DND-41 (cell line): ENCODE measurements around the gene KLF5.

ENCODE experiments used
- ATAC-seq: fragments of 200-7000 bp; cut with Tn5 transposase; 3 replicates; pipeline ENCODE4 v1.9.1; 2021; ENCODE audit warnings: low read depth; ENCODE audit not compliant: insufficient read depth
- DNase-seq: peaks from one replicate; pipeline ENCODE4 v3.0.0-alpha.2; 2020
- H2AFZ ChIP-seq: 2 replicates; pipeline ENCODE4 v1.6.0; 2012; ENCODE audit warnings: low read depth, low read length
- H3K27ac ChIP-seq: 2 replicates; pipeline ENCODE4 v1.5.1; 2012; ENCODE audit warnings: low read length, inconsistent platforms
- H3K27me3 ChIP-seq: fragments of 200-600 bp; sonication (generic); 2 replicates; pipeline ENCODE4 v1.6.0; 2012; ENCODE audit warnings: low read length, mild to moderate bottlenecking, inconsistent platforms; ENCODE audit not compliant: insufficient read depth, poor library complexity
- H3K36me3 ChIP-seq: 2 replicates; pipeline ENCODE4 v1.5.1; 2012; ENCODE audit warnings: low read length, inconsistent platforms; ENCODE audit not compliant: insufficient read depth
- H3K4me1 ChIP-seq: 2 replicates; pipeline ENCODE4 v1.5.1; 2012; ENCODE audit warnings: mild to moderate bottlenecking, low read length; ENCODE audit not compliant: insufficient read depth
- H3K4me2 ChIP-seq: 2 replicates; pipeline ENCODE4 v1.6.0; 2012; ENCODE audit warnings: mild to moderate bottlenecking, moderate library complexity, low read length, inconsistent platforms; ENCODE audit not compliant: insufficient read depth
- H3K4me3 ChIP-seq, 2 experiments: fragments of 200-600 bp in 1 of 2; shearing (Covaris generic) in 1 of 2; 2 replicates each; pipeline ENCODE4 v1.5.1; 2012 to 2016; ENCODE audit warnings: inconsistent platforms in 2 of 2, low read length in 2 of 2, mild to moderate bottlenecking in 2 of 2, low read depth in 1 of 2, moderate library complexity in 1 of 2
- H3K79me2 ChIP-seq: 2 replicates; pipeline ENCODE4 v1.6.0; 2012; ENCODE audit warnings: low read length, inconsistent platforms; ENCODE audit not compliant: insufficient read depth
- H3K9ac ChIP-seq: 2 replicates; pipeline ENCODE4 v1.6.0; 2012; ENCODE audit warnings: low read depth, mild to moderate bottlenecking, inconsistent platforms, low read length, moderate library complexity
- H3K9me3 ChIP-seq: 2 replicates; pipeline ENCODE4 v1.5.1; 2012; ENCODE audit warnings: low read length, moderate library complexity, mild to moderate bottlenecking, inconsistent platforms; ENCODE audit not compliant: insufficient read depth, severe bottlenecking
- H4K20me1 ChIP-seq: 2 replicates; pipeline ENCODE4 v1.6.0; 2012; ENCODE audit warnings: low read length; ENCODE audit not compliant: insufficient read depth
- CTCF ChIP-seq: IDR thresholded peaks from 2 replicates; pipeline ENCODE4 v1.5.1; 2012; ENCODE audit warnings: borderline replicate concordance, low read length, moderate library complexity, mild to moderate bottlenecking; ENCODE audit not compliant: poor library complexity, severe bottlenecking; ENCODE audit errors: extremely low read depth
- EZH2 ChIP-seq: IDR thresholded peaks from 3 replicates; pipeline ENCODE4 v1.6.1; 2012; ENCODE audit warnings: borderline replicate concordance, low read depth, mild to moderate bottlenecking, moderate library complexity, low read length, inconsistent platforms; ENCODE audit not compliant: severe bottlenecking

KLF5 gene

GRCh38 chr13:73058736-73059459 is at the start of gene KLF5:
Gene KLF5 (plus strand): TSS chr13:73059005. CDS start chr13:73059328, 323 bp downstream.
- Histone ChIP-seq H3K4me3 (peak within 1 kb of the TSS; percentile 55 to 89; a peak in 3 of 4 replicates), H3K27me3 (peaks cover 5% of the 10 kb centered on the region), H3K9ac (peak within 1 kb of the TSS; percentile 79), H3K36me3 (no peaks in the 10 kb centered on the region), H4K20me1 (no peaks in the 10 kb centered on the region), H3K9me3 (no peaks in the 10 kb centered on the region), H2AFZ (peak within 1 kb of the TSS; percentile 96), H3K4me1 (peaks cover 32% of the 10 kb centered on the region), H3K79me2 (no peaks in the 10 kb centered on the region), H3K27ac (peak within 1 kb of the TSS; percentile 55), H3K4me2 (peak within 1 kb of the TSS; percentile 73)
- DNase-seq (peak; percentile 95), ATAC-seq (peak; percentile 97)
- TF ChIP-seq EZH2, result no peak

- no peaks in the 10 kb centered on the region for H3K79me2 ChIP-seq
- no peaks in the 10 kb centered on the region for H3K9me3 ChIP-seq
- no peak overlapping the region for H3K27ac ChIP-seq
- H3K4me2 ChIP-seq, result no peak overlapping the region
- no peaks in the 10 kb centered on the region for H4K20me1 ChIP-seq
- TF ChIP-seq EZH2, result no peak
- no peak for TF ChIP-seq CTCF
- DNase-seq, result no peak
- no peaks in the 10 kb centered on the region for H3K4me1 ChIP-seq
- H3K9ac ChIP-seq, result no peak overlapping the region
- H3K27me3 ChIP-seq, result no peaks in the 10 kb centered on the region
- peaks cover 27% of the 10 kb centered on the region; the same call in 1 of the 2 replicates for H3K36me3 ChIP-seq
- no peak for ATAC-seq
- H3K4me3 ChIP-seq, result no peak overlapping the region
- H2AFZ ChIP-seq, result no peak overlapping the region
Measured at GRCh38 chr13:73011751-73012150, 47.1 kb upstream of the KLF5 start.

- Histone ChIP-seq H2AFZ (no peak overlapping the region), H3K79me2 (no peaks in the 10 kb centered on the region), H3K4me3 (no peak overlapping the region), H3K9me3 (no peaks in the 10 kb centered on the region), H3K9ac (no peak overlapping the region), H3K4me2 (no peak overlapping the region), H3K4me1 (no peaks in the 10 kb centered on the region), H4K20me1 (no peaks in the 10 kb centered on the region), H3K27me3 (no peaks in the 10 kb centered on the region), H3K36me3 (peaks cover 8% of the 10 kb centered on the region; the same call in 1 of the 2 replicates), H3K27ac (no peak overlapping the region)
- ATAC-seq (no peak), DNase-seq (no peak)
- TF ChIP-seq CTCF, result no peak
- no peak for TF ChIP-seq EZH2
Measured at GRCh38 chr13:73015805-73016204, 43.0 kb upstream of the KLF5 start.

GRCh38 chr13:73018336-73018735 is 40.5 kb upstream of the KLF5 start:
- ATAC-seq, result no peak
- no peak overlapping the region for H3K27ac ChIP-seq
- no peak overlapping the region for H2AFZ ChIP-seq

More at GRCh38 chr13:73018336-73018735, 40.5 kb upstream of the KLF5 start:
- Histone ChIP-seq H3K9me3 (no peaks in the 10 kb centered on the region), H3K27me3 (no peaks in the 10 kb centered on the region), H3K4me3 (no peak overlapping the region), H3K36me3 (peaks cover 8% of the 10 kb centered on the region; the same call in 1 of the 2 replicates), H4K20me1 (no peaks in the 10 kb centered on the region), H3K9ac (no peak overlapping the region), H3K4me1 (no peaks in the 10 kb centered on the region), H3K4me2 (no peak overlapping the region), H3K79me2 (no peaks in the 10 kb centered on the region)
- TF ChIP-seq CTCF (no peak), EZH2 (no peak)
- no peak for DNase-seq
